Limb (tissue), 2 donors: ENCODE data around the gene DPF3.

Experiments
- DNase-seq, 2 donors: peaks; one replicate each; pipeline ENCODE4 v3.0.0-alpha.2; 2016; ENCODE audit errors: extremely low spot score in 2 of 2

DPF3 gene

GRCh38 chr14:72603639-72604038 lies 290.3 kb downstream of the DPF3 start:
- DNase-seq = no peak

DNA sequence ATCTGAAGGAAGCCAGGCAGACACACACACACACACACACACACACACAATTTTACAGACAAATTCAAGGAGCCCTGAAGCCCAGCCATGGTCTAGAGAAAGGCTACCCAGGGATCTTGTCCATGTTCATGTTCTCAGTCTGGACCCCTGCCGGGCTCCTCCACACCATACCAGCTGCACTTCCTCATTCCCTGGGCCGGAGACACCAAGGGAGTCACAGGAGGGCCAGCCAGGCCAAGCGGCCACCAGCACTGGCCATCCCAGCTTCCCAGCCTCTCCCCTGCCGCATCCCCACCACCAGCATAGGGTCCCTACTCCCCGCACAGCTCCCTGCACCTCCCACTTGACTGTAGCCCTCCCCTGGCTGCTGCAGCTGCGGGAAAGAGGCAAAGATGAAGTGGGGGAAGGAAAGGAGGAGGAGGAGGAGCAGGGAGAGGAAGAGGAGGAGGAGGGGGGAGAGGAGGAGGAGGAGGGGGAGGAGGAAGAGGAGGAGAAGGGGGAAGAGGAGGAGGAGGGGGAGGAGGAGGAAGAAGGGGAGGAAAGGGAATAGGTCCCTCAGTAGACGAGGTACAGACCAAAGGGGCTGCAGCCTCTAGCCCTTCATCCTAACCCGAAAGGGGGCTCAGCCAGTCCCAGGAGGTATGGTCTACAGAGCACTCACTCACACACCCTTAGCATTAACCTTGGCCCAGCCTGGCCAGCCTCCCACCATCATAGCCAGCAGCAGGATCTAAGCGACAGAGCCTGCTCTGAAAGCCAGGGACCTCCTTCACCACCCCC lies 293.2 kb downstream of the DPF3 start:
- DNase-seq = peak in 1 of 2 donors; percentile 23

- DNase-seq = peak in 1 of 2 donors; percentile 34
Observed at GRCh38 chr14:72599579-72600470, 294.1 kb downstream of the DPF3 start.

DNA sequence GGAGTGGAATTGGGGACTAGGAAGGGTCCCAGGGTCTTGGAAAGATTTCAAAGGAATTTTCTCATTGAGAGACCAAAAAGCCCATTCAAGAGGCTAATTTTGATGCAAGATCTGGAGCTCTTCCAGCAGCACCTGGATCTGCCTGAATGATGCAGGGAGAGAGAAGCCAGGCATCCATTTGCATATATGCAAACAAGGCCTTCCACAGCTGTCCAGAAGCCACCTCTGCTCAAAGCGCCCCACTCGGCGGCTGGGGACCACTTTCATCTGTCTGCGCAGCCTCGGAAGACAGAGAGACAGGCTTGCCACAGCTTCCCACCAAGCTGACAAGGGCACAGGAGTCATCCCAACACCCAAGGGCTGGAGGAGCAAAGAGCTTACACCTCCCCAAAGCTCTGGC lies 295.6 kb downstream of the DPF3 start:
- DNase-seq = no peak

GRCh38 chr14:72597252-72598233 lies 296.4 kb downstream of the DPF3 start:
- no peak for DNase-seq

DNA sequence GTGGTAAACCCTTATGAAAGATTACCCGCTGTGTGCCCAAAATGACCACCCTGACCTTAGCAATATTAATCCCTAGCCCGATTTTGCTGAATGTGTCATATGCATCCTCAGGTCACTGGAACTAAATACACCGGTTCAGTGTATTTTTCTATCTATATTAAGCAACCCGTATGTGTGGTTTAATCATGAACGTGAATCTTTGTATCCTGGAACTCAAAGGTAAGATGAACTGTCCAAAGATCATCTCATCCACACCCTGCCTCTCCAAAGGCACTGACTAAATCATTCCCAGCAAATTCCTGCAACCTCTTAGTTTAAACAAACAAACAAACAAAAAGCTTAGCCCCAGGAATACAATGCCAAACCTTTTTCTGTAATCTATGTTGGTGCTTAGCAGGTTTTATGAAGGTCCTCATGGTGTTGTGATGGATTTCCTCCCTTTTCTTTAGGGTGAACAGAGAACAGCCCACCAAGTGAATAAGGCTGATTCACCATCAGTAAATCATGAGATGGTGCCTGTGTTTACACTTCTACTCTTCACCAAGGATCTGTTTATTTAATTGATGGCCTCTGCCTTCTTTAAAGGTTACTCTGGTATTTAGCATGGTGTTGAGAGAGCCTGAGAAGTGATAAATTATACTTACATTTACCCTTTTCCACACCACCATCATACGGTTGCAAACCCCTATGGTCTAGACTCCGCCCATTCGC lies 298.6 kb downstream of the DPF3 start:
- no peak for DNase-seq

GRCh38 chr14:72594099-72594901 lies 299.6 kb downstream of the DPF3 start:
- peak in 1 of 2 donors; percentile 4 for DNase-seq

GRCh38 chr14:72591391-72591790 lies 302.5 kb downstream of the DPF3 start:
- DNase-seq = peak in 1 of 2 donors; percentile 8

DNA sequence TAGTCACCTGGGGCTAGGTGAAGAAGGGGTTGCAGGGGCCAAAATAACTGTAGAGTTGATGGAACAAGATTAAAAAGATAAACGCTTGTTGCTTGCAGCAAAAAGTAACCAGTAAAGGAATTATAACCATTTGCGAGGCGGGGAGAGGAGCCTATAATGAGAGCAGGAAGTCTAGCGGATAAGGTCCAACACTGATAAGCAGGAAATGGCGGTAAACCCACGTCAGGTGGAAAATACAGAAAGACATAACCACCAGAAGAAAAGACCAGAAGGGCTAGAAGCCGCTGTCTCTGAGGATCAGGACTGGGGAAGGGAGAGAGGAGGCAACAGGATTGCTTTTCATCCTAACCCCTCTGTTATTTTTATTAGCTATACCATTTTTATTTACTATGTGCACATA lies 303.3 kb downstream of the DPF3 start:
- DNase-seq = no peak

DNA sequence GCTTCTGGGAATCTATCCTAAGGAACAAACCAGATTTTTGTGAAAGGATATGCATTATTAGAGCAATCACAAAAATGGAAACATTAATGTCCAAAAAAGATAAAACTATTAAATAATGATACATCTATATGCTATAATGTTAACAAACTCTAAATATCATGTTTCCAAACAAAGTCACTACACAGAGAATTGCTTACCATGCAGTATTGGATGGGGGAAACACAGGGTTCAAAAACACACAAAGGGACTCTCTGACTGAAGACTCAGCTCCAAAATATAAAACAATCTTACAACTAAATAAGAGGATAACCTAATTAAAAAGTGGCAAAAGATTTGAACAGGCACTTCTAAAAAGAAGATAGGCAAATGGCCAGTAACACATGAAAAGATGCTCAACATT lies 304.2 kb downstream of the DPF3 start:
- DNase-seq = no peak

DNA sequence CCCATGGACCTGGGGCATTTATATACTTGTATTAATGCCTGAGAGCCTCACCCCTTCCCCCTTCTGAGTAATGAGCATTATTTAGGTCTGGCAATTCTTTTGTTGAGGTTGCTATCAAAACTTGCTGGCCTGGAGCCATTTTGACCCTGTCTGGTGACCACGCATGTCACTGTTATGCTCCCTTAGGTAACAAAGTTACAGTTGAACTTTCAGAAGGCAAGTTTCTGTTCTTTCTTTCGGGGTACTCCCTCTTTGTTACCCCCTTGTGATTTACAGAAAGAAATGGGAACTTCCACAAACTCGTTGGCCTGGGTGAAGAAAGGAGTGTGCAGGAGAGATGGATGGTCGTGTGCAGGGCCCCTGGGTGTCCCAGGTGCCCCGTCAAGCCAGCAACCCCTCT lies 305.4 kb downstream of the DPF3 start:
- DNase-seq = no peak

GRCh38 chr14:72583316-72584272 lies 310.3 kb downstream of the DPF3 start:
- peak in 1 of 2 donors; percentile 28 for DNase-seq

- no peak for DNase-seq
Observed at GRCh38 chr14:72582582-72582981, 311.3 kb downstream of the DPF3 start.

DNA sequence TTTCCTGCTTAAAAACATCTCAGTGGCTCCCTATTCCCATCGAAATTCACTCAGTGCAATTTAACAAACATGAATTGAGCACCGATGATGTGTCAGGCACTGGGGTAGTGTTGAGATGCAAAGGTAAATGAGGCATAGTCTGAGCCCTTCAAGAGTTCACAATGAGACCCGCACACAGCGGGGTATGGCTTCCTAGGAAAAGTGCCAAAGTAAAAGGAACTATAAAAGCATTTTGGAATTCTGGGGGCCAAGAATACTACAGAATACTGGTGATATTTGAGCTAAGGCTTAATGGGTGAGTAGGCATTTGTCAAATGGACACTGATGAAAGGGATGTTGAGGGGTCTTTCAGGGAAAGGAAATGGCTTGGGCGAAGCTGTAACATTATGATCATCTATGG lies 315.4 kb downstream of the DPF3 start:
- DNase-seq = peak in 1 of 2 donors; percentile 17

GRCh38 chr14:72577521-72577920 lies 316.4 kb downstream of the DPF3 start:
- DNase-seq = peak in 1 of 2 donors; percentile 7

DNA sequence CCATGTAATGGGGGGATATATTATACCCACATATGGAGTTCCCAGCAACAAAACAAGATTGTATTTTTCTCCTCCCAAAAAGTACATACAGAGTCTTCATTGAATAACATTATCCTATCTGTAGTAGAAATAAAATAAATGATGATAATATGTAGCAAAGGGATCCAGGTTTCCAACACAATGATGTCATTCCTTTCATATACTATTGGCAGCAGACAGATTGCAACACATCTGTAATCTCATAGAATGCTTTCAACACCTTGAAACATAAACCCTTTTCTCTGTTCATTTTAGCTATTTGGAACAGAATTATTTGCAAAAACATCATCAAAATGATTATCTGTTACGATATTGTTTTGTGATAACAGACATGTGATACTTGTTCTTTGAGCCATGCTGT lies 317.6 kb downstream of the DPF3 start:
- no peak for DNase-seq

- DNase-seq = peak in 1 of 2 donors; percentile 7
Observed at GRCh38 chr14:72574715-72575114, 319.2 kb downstream of the DPF3 start.

GRCh38 chr14:72573725-72574417 lies 320.0 kb downstream of the DPF3 start:
- peak in 1 of 2 donors; percentile 16 for DNase-seq
